Astrocyte (in vitro differentiated cells and primary cell): ENCODE measurements around the gene SH2D3A. TPM values are rescaled to one million over a fixed set of nuclear protein-coding genes. Genes with fewer than 3 reads are reported as not detected.

ENCODE experiments used
- DNase-seq: peaks from one replicate; pipeline ENCODE4 v3.0.0-alpha.2; 2010; ENCODE audit warnings: low read depth
- FAIRE-seq: peaks from 2 replicates; lab custom pipeline; 2011; peaks lifted over from hg19 to GRCh38; lab: Jason Lieb, UNC
- H2AFZ ChIP-seq: 2 replicates; pipeline ENCODE4 v1.6.0; 2012; ENCODE audit warnings: low read depth, low read length, inconsistent platforms
- H3K27ac ChIP-seq: 2 replicates; pipeline ENCODE4 v1.5.1; 2011; ENCODE audit warnings: low read depth, low read length, inconsistent platforms
- H3K27me3 ChIP-seq: 2 replicates; pipeline ENCODE4 v1.6.0; 2011; ENCODE audit warnings: low read length, inconsistent platforms; ENCODE audit not compliant: insufficient read depth
- H3K36me3 ChIP-seq: 2 replicates; pipeline ENCODE4 v1.5.1; 2011; ENCODE audit warnings: low read length, inconsistent platforms; ENCODE audit not compliant: insufficient read depth
- H3K4me1 ChIP-seq: 2 replicates; pipeline ENCODE4 v1.5.1; 2011; ENCODE audit warnings: low read length, inconsistent platforms; ENCODE audit not compliant: insufficient read depth
- H3K4me2 ChIP-seq: 2 replicates; pipeline ENCODE4 v1.6.0; 2012; ENCODE audit warnings: low read length, inconsistent platforms
- H3K4me3 ChIP-seq: 2 replicates; pipeline ENCODE4 v1.5.1; 2011; ENCODE audit warnings: low read depth, mild to moderate bottlenecking, low read length, inconsistent platforms; ENCODE audit not compliant: insufficient read depth
- H3K79me2 ChIP-seq: 2 replicates; pipeline ENCODE4 v1.6.0; 2012; ENCODE audit warnings: mild to moderate bottlenecking, low read length, inconsistent platforms; ENCODE audit not compliant: insufficient read depth
- H3K9ac ChIP-seq: 2 replicates; pipeline ENCODE4 v1.6.0; 2012; ENCODE audit warnings: mild to moderate bottlenecking, low read length, inconsistent platforms
- H3K9me3 ChIP-seq: 2 replicates; pipeline ENCODE4 v1.5.1; 2012; ENCODE audit warnings: low read depth, mild to moderate bottlenecking, low read length, inconsistent platforms; ENCODE audit not compliant: insufficient read depth
- H4K20me1 ChIP-seq: 2 replicates; pipeline ENCODE4 v1.6.0; 2012; ENCODE audit warnings: low read length, inconsistent platforms; ENCODE audit not compliant: insufficient read depth
- H3K27ac Mint-ChIP-seq: one replicate; pipeline ENCODE4 v1.8.0; 2021; ENCODE audit warnings: mild to moderate bottlenecking, mixed read lengths; ENCODE audit not compliant: unreplicated experiment
- H3K27me3 Mint-ChIP-seq: one replicate; pipeline ENCODE4 v1.8.0; 2021; ENCODE audit warnings: low read depth, mixed read lengths; ENCODE audit not compliant: unreplicated experiment
- H3K36me3 Mint-ChIP-seq: one replicate; pipeline ENCODE4 v1.8.0; 2021; ENCODE audit warnings: low read depth, mixed read lengths; ENCODE audit not compliant: unreplicated experiment
- H3K4me1 Mint-ChIP-seq: one replicate; pipeline ENCODE4 v1.8.0; 2021; ENCODE audit warnings: low read depth, mixed read lengths; ENCODE audit not compliant: unreplicated experiment
- H3K4me3 Mint-ChIP-seq: one replicate; pipeline ENCODE4 v1.8.0; 2021; ENCODE audit warnings: mild to moderate bottlenecking, moderate library complexity, mixed read lengths; ENCODE audit not compliant: unreplicated experiment
- H3K9me3 Mint-ChIP-seq: one replicate; pipeline ENCODE4 v1.8.0; 2021; ENCODE audit warnings: mild to moderate bottlenecking, mixed read lengths; ENCODE audit not compliant: unreplicated experiment
- EZH2 ChIP-seq: IDR thresholded peaks from 2 replicates; pipeline ENCODE4 v1.6.1; 2012; ENCODE audit warnings: mild to moderate bottlenecking, low read length, inconsistent platforms; ENCODE audit not compliant: insufficient read depth
- total RNA-seq: library from RNA; stranded (reverse); gene quantifications from 2 replicates; pipeline ENCODE4 v1.2.1, GENCODE V29; 2021
- TF ChIP-seq, protein P1 (sequence below): IDR thresholded peaks from 2 replicates; pipeline ENCODE4 v1.5.1; 2011; ENCODE audit warnings: low read depth, mild to moderate bottlenecking, inconsistent platforms, low read length, moderate library complexity; ENCODE audit not compliant: insufficient read depth

The SH2D3A gene
- total RNA-seq, 1 donor from 2014 or later, result 2.6 TPM

DNA sequence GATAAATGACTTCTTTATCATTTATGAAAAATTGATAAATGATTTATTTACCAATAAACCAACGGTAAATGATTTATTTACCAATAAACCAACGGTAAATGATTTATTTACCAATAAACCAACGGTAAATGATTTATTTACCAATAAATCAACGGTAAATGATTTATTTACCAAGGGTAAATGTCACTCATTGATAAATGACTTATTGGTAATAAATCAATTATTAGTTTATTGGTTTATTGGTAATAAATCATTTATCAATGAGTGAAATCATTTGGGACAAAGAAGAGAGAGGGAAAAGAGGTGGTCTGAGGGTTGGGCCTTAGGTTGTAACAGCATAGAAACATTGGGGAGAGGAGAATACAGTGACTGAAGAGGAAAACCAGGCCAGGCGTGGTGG lies 26.7 kb upstream of the SH2D3A start:
- no peaks in the 10 kb centered on the region for H3K79me2 ChIP-seq
- no peak overlapping the region for H3K4me3 Mint-ChIP-seq
- no peak for TF ChIP-seq EZH2
- TF ChIP-seq, protein P1, sequence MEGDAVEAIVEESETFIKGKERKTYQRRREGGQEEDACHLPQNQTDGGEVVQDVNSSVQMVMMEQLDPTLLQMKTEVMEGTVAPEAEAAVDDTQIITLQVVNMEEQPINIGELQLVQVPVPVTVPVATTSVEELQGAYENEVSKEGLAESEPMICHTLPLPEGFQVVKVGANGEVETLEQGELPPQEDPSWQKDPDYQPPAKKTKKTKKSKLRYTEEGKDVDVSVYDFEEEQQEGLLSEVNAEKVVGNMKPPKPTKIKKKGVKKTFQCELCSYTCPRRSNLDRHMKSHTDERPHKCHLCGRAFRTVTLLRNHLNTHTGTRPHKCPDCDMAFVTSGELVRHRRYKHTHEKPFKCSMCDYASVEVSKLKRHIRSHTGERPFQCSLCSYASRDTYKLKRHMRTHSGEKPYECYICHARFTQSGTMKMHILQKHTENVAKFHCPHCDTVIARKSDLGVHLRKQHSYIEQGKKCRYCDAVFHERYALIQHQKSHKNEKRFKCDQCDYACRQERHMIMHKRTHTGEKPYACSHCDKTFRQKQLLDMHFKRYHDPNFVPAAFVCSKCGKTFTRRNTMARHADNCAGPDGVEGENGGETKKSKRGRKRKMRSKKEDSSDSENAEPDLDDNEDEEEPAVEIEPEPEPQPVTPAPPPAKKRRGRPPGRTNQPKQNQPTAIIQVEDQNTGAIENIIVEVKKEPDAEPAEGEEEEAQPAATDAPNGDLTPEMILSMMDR, result no peak
- no peaks in the 10 kb centered on the region for H3K4me1 ChIP-seq
- H3K27me3 Mint-ChIP-seq, result no peaks in the 10 kb centered on the region
- no peaks in the 10 kb centered on the region for H3K27me3 ChIP-seq
- no peaks in the 10 kb centered on the region for H4K20me1 ChIP-seq
- no peaks in the 10 kb centered on the region for H3K9me3 ChIP-seq
- DNase-seq (no peak), FAIRE-seq (no peak)
- H3K36me3 Mint-ChIP-seq, result no peaks in the 10 kb centered on the region
- no peak overlapping the region for H3K27ac Mint-ChIP-seq
- no peak overlapping the region for H3K27ac ChIP-seq
- H3K9me3 Mint-ChIP-seq, result peaks cover 13% of the 10 kb centered on the region
- H3K4me1 Mint-ChIP-seq, result no peaks in the 10 kb centered on the region
- no peak overlapping the region for H3K4me3 ChIP-seq
- no peaks in the 10 kb centered on the region for H3K36me3 ChIP-seq
- no peak overlapping the region for H3K4me2 ChIP-seq
- no peak overlapping the region for H2AFZ ChIP-seq
- H3K9ac ChIP-seq, result no peak overlapping the region

DNA sequence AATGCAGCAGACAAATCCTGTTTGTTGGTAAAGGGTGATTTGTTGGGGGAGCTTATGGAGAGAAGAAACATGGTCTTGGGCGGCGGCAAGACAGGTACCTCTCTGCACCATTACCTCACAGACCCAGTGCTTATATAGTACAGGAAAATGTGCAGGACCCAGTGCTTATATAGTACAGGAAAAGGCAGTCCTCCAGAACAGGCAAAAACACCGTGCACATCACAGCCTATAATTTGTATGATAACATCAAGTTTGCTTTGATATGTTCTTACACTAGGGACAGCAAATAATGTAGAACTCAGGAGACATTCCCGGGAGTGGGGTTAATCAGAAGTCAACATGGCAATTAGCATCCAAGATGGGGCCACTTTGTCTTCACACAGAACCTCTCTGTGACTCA lies 26.2 kb upstream of the SH2D3A start:
- H3K4me3 ChIP-seq, result no peak overlapping the region
- no peak overlapping the region for H3K4me3 Mint-ChIP-seq
- FAIRE-seq (no peak), DNase-seq (no peak)
- H3K27me3 ChIP-seq, result no peaks in the 10 kb centered on the region
- H3K9me3 ChIP-seq, result no peaks in the 10 kb centered on the region
- H3K27ac Mint-ChIP-seq, result no peak overlapping the region
- no peak overlapping the region for H3K4me2 ChIP-seq
- no peak overlapping the region for H3K9ac ChIP-seq
- H4K20me1 ChIP-seq, result no peaks in the 10 kb centered on the region
- no peak overlapping the region for H3K27ac ChIP-seq
- H2AFZ ChIP-seq, result no peak overlapping the region
- no peaks in the 10 kb centered on the region for H3K4me1 ChIP-seq
- no peaks in the 10 kb centered on the region for H3K36me3 Mint-ChIP-seq
- TF ChIP-seq, protein P1, result no peak
- no peak for TF ChIP-seq EZH2
- H3K9me3 Mint-ChIP-seq, result peaks cover 13% of the 10 kb centered on the region
- no peaks in the 10 kb centered on the region for H3K36me3 ChIP-seq
- no peaks in the 10 kb centered on the region for H3K79me2 ChIP-seq
- no peaks in the 10 kb centered on the region for H3K4me1 Mint-ChIP-seq
- no peaks in the 10 kb centered on the region for H3K27me3 Mint-ChIP-seq

DNA sequence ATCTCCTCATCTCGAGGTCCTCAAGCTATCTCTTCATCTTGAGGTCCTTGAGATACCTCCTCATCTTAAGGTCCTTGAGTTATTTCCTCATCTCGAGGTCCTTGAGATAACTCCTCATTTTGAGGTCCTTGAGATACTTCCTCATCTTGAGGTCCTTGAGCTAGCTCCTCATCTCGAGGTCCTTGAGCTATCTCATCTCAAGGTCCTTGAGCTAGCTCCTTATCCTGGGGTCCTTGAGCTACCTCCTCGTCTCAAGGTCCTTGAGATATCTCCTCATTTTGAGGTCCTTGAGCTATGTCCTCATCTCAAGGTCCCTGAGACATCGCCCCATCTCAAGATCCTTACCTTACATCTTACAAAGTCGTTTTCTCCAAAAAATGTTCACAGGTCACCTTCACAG lies 24.0 kb upstream of the SH2D3A start:
- Histone ChIP-seq H4K20me1 (no peaks in the 10 kb centered on the region), H3K4me3 (no peak overlapping the region), H3K4me2 (no peak overlapping the region), H3K79me2 (no peaks in the 10 kb centered on the region), H3K9me3 (no peaks in the 10 kb centered on the region), H3K4me1 (no peaks in the 10 kb centered on the region), H3K27ac (no peak overlapping the region), H3K27me3 (no peaks in the 10 kb centered on the region), H3K36me3 (no peaks in the 10 kb centered on the region), H2AFZ (no peak overlapping the region), H3K9ac (no peak overlapping the region)
- Mint-ChIP-seq H3K27ac (no peak overlapping the region), H3K27me3 (no peaks in the 10 kb centered on the region), H3K4me1 (no peaks in the 10 kb centered on the region), H3K4me3 (no peak overlapping the region), H3K36me3 (no peaks in the 10 kb centered on the region), H3K9me3 (peaks cover 11% of the 10 kb centered on the region)
- no peak for TF ChIP-seq EZH2
- TF ChIP-seq, protein P1, result no peak
- DNase-seq (no peak), FAIRE-seq (no peak)
